GM18870 (cell line): ENCODE results near the gene CACNA1H.

Experiments used
- ATAC-seq: cut with Tn5 transposase; IDR thresholded peaks from one replicate; pipeline ENCODE4 v1.9.1; 2021; ENCODE audit warnings: moderate library complexity; ENCODE audit not compliant: unreplicated experiment

CACNA1H gene

GRCh38 chr16:1140582-1141162, 12.2 kb upstream of the CACNA1H start:
- no peak for ATAC-seq

DNA sequence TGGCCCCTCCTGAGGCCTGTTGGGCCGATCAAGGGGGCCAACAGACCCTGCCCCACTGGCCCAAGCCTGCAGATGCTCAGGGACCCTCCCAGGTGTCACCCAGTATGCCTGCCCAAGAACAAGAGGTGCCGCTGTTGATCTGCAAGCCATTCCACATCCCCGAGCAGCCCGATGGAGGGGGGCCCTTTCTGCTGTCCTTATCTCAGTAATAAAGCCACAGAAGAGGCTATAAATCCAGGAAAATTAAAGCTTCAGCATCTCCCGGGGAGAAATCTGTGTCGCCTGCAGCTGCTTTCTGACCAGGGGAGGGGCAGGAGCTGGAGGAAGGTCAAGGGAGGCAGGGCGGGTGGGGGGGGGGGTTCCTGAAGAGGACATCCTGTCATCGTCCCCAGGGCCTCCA, 11.7 kb upstream of the CACNA1H start:
- no peak for ATAC-seq

- no peak for ATAC-seq
Measured at GRCh38 chr16:1141716-1142115, 11.2 kb upstream of the CACNA1H start.

DNA sequence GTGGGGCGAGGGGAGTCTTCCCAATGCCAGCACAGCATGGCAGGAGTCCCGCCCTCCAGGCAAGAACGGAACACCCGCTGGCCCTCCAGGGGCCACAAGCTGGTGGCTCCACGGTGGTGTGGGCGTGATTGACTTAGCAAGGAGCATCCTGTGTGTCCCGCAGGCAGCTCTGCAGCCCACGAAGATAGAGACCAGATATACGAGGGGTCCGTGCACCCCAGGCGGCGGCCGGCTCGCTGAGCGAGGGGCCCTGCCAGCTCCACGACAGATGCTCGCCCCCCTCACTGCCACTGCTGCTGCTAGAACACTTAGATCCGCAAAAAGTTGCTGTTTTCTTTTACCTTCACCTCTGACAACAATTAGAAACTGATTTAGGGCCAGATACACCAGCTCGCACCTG, 10.0 kb upstream of the CACNA1H start:
- no peak for ATAC-seq

DNA sequence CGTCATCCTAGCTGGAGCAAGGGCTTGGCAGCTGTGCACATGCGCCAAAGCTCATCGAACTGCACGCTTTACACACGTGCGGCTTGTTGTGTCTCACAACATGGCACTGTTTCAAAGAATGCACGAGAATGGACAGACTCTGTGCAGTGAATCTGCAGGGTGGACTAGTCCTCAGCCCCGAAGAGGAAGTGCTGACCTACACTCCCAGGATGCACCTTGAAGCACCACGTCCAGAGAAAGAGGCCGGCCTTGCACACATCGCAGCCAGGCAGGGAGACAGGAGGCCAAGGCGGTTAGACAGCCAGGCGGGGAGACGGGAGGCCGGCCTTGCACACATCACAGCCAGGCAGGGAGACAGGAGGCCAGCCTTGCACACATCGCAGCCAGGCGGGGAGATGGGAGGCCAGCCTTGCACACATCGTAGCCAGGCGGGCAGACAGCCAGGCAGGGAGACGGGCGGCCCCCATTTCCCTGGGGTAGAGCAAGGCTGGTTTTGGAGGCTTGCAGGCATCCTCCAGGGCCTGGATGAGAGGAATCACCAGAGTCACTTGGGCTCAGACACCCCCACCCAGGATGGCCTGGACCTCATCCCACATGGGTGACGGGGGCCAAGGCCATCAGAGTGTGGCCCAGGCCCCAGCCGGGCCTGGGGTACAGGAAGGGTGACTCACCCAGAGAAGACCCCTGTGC, 9.0 kb upstream of the CACNA1H start:
- no peak for ATAC-seq

DNA sequence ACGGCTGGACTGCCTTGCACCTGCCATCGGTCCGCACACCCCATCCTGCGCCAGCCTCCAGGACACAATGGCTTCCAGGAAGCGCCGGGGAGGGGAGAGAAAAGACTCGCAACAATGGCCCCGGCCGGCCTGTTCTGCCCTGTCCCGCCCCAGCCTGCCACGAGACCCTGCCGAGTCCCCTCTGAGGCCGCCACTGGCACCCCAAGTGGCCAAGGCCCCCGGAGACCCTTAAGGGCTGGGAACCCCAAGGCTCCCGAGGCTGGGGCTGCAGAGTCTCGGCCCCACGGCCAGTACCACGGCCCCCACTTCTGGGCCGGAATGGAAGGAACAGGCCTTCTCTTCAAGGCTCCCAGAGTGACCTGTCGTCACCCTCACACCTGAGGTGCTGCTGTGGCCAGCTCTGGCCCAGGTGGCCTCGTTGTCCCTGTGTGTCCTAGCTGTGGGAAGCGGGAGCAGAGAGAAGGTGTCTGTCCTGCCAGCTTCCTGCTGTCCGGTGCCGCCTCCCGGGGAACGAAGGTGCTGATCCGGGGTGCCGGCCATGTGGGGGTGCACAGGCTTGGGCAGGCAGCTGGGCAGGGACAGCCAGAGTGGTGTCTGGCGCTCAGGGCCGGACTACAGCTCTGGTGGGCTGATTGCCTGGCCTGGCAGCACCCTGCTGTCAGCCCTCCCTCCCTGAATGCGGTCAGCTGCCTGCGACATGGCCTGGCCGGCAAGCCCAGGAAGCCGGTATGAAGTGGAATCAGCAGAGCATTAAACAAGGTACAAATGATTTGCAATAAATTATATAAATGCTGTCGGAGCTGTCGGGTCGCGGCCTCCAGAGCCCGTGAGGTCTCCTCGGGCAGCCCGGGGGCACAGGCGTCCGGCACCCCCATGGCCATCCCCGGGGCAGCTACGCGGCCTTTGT, 8.2 kb upstream of the CACNA1H start:
- no peak for ATAC-seq

- no peak for ATAC-seq
Measured at GRCh38 chr16:1145383-1146100, 7.4 kb upstream of the CACNA1H start.

GRCh38 chr16:1146409-1146808, 6.5 kb upstream of the CACNA1H start:
- no peak for ATAC-seq

GRCh38 chr16:1147027-1147426, 5.9 kb upstream of the CACNA1H start:
- no peak for ATAC-seq

- no peak for ATAC-seq
Measured at GRCh38 chr16:1149101-1149636, 3.7 kb upstream of the CACNA1H start.

GRCh38 chr16:1150511-1150982, 2.4 kb upstream of the CACNA1H start:
- no peak for ATAC-seq

- ATAC-seq, result no peak
Measured at GRCh38 chr16:1151424-1152122, 1.3 kb upstream of the CACNA1H start.

DNA sequence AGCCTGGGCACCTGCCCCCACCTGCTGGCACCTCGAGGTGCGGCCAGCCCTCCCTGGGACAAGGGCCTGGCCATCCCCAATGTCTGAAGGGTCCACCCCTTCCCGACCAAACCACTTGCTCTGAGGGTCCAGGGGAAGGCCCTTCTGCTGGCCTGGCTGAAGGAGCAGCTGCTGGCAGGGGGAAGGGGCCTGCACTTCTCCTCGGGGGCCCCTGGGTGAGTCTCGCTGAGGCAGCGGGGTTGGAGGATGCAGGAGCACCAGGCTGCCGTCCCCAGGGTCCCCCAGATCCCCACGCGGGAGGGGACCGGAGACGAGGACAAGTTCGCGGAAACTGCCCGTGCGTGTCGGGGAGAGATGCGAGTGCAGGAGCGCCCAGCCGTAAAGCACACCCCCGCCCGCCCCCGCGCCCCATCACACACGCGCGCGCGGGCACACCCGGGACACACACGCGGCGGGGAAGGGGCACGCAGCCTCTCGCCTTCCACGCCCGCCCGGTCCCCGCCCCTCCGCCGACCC, 725 bp upstream of the CACNA1H start:
- no peak for ATAC-seq

- ATAC-seq, result no peak
Measured at GRCh38 chr16:1153480-1154160, 714 bp downstream of the CACNA1H start.

DNA sequence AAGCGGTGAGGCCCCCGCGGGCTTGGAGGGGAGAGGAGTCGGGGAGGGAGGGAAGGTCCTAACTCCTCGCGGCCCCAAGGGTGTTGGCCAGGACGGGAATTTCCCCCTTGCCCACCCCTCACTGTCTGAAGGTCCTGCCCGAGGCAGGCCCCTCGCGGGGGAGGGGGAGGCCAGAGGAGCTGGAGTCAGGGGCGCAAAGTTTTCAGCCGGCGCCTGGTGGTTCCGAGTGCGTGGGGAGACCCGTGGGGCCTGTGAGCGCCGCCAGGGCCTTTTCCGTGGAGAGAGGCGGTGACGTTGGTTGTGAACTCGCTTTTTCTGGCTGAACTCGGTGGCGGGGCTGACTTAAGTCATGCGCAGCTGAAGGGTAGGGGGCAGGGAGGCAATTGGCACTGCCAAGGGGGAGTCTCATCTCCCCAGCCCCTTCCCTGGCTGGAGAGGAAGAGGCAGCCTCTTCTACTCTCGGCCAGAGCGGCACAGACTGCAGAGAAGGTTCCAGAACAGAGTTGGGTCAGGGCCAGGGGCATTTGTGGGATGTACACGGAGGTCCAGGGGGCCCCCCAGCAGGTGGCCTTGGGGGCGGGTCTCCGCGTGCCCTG, 1.5 kb downstream of the CACNA1H start:
- ATAC-seq, result no peak

DNA sequence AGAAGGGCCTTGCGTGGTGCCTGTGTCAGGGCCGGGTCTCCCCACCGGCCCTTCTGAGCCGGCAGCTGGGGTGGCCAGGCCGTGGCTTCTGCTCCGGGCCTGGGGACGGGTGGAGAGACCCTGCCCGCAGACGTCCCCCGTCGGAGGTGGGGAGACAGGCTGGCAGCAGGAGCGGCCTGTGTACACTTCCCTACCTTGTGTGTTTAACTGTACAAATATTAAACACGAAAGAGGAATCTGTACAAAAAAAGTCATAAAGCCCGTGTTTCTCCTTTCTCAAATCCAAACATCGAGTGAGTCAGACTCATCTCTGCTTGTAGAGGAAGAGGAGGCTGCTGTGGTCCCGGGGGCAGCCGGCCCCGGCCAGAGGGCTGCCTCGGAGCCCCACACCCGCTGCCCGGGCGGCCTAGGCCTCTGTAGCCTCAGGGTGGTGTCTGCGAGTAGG, 2.0 kb downstream of the CACNA1H start:
- no peak for ATAC-seq

GRCh38 chr16:1155353-1156054, 2.6 kb downstream of the CACNA1H start:
- ATAC-seq, result no peak
